Testis (tissue), 3 donors: Measurements from ENCODE around the gene AKNA. TPM values are rescaled to one million over a fixed set of nuclear protein-coding genes. Genes with fewer than 3 reads are reported as not detected.

ENCODE experiments used
- DNase-seq: peaks from one replicate; pipeline ENCODE4 v3.0.0-alpha.2; 2019
- H3K27ac ChIP-seq, 2 donors: fragments of 200-600 bp; sonication (generic); one replicate each; pipeline ENCODE4 v1.5.1; 2019
- H3K27me3 ChIP-seq: fragments of 200-600 bp; sonication (generic); one replicate; pipeline ENCODE4 v1.5.1; 2019
- H3K36me3 ChIP-seq: fragments of 200-600 bp; sonication (generic); one replicate; pipeline ENCODE4 v1.5.1; 2017; ENCODE audit warnings: low read depth; ENCODE audit errors: missing control alignments
- H3K4me1 ChIP-seq: fragments of 200-600 bp; sonication (generic); one replicate; pipeline ENCODE4 v1.5.1; 2019
- H3K4me3 ChIP-seq, 2 donors: fragments of 200-600 bp; sonication (generic); one replicate each; pipeline ENCODE4 v1.5.1; 2017 to 2019
- H3K9me3 ChIP-seq: fragments of 200-600 bp; sonication (generic); one replicate; pipeline ENCODE4 v1.5.1; 2017
- CTCF ChIP-seq, 3 experiments: fragments of 450-650 bp in 2 of 3; fragments of 200-600 bp in 1 of 3; sonication (generic) in 1 of 3; IDR thresholded peaks; one replicate each; pipeline ENCODE4 v1.5.1; 2016 to 2019; ENCODE audit warnings: antibody characterized with exemption in 3 of 3, mild to moderate bottlenecking in 2 of 3, moderate library complexity in 1 of 3
- POLR2A ChIP-seq: fragments of 450-650 bp; IDR thresholded peaks from one replicate; pipeline ENCODE4 v1.6.1; 2017; ENCODE audit warnings: antibody characterized with exemption, mild to moderate bottlenecking, moderate library complexity
- WGBS, 2 donors: methylation state at CpG; one replicate each; pipeline ENCODE4 v1.1.5; 2018; 5-methylcytosine and 5-hydroxymethylcytosine counted together
- intact Hi-C: fragments of 100-400 bp; cut with DNase I; formaldehyde crosslinking; loops from one replicate; pipeline ENCODE4 v1.15.1; 2023; ENCODE audit warnings: low total_unique reads
- polyA plus RNA-seq: library from polyadenylated mRNA; stranded (reverse); fragments of 350-450 nt; fragmentation: Illumina TruSeq; extraction: RNeasy Lipid Tissue Mini Kit (QIAGEN cat#74804); gene quantifications from one replicate; pipeline ENCODE4 v1.2.3, GENCODE V29; 2014; ENCODE audit warnings: low read depth, low replicate concordance; ENCODE audit not compliant: insufficient read depth
- total RNA-seq, 2 donors: library from RNA; depleted of rRNA; stranded (reverse); fragments of >200 nt; gene quantifications; one replicate each; pipeline ENCODE4 v1.2.3, GENCODE V29; 2016

Gene AKNA
- total and polyA plus RNA-seq, 3 donors from 2014 or later: 20.6 to 31.5 (median 21.2) TPM

- no peak for TF ChIP-seq CTCF (IDR thresholded peaks at IDR 0.05)
- no peak for TF ChIP-seq POLR2A
- peaks cover 11% of the 10 kb centered on the region for H3K4me1 ChIP-seq
- intact Hi-C loops: loop anchor here (10.0 kb wide), 1 partner anchor 201 kb away; no protein-coding TSS in a partner anchor
- DNase-seq: no peak
- no peaks in the 10 kb centered on the region for H3K36me3 ChIP-seq
- 74 to 75% methylated on average over 10 of the region's 10 CpGs for WGBS, 2 donors
- no peak overlapping the region for H3K4me3 ChIP-seq
- H3K27ac ChIP-seq: no peak overlapping the region
- H3K9me3 ChIP-seq: no peaks in the 10 kb centered on the region
- H3K27me3 ChIP-seq: no peaks in the 10 kb centered on the region
These were observed 101.6 kb downstream of the AKNA start for GRCh38 chr9:114286146-114286679.

DNA sequence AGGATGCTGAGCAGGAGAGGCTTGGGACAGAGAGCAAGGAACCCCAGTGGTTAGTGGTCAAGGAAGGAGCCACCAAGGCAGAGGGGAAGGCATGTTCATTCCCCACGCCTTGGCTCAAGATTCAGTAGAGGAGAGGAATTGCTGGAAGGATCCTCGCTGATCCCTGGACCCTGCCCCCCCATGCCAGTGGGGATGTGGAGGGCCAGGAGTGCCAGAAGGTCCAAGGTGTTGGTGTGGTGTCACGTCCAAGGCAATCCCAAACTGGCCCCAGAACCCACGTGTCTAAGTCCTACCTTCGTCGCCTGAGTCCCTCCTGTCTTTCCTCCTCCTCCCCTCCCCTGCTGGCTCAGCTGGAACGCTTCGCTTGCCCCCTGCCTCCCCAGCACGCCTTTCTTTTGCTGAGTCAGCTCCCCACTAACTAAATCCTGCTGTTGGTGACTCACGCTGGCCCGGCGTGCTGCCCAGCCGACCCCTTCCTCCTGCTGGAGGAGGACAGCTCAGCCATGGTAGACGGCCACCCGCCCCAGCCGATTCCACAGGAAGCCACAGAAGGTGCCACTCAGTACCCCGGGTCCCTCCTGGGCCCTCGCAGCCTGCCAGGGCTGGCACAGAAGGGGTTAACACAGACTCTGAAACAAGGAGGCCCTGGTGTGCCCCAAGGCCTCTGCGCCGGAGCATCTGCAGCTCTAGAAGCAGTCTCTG is 102.5 kb downstream of the AKNA start:
- H3K27me3 ChIP-seq: no peaks in the 10 kb centered on the region
- 53 to 69% methylated on average over 14 to 20 of the region's 20 CpGs for WGBS, 2 donors
- DNase-seq: peak; percentile 53
- H3K4me1 ChIP-seq: peaks cover 14% of the 10 kb centered on the region
- no peak overlapping the region for H3K27ac ChIP-seq
- intact Hi-C loops: loop anchor here (10.0 kb wide), 1 partner anchor 201 kb away; no protein-coding TSS in a partner anchor
- no peaks in the 10 kb centered on the region for H3K9me3 ChIP-seq
- H3K4me3 ChIP-seq: no peak overlapping the region
- no peak for TF ChIP-seq POLR2A
- no peak for TF ChIP-seq CTCF (IDR thresholded peaks at IDR 0.05)
- H3K36me3 ChIP-seq: no peaks in the 10 kb centered on the region

DNA sequence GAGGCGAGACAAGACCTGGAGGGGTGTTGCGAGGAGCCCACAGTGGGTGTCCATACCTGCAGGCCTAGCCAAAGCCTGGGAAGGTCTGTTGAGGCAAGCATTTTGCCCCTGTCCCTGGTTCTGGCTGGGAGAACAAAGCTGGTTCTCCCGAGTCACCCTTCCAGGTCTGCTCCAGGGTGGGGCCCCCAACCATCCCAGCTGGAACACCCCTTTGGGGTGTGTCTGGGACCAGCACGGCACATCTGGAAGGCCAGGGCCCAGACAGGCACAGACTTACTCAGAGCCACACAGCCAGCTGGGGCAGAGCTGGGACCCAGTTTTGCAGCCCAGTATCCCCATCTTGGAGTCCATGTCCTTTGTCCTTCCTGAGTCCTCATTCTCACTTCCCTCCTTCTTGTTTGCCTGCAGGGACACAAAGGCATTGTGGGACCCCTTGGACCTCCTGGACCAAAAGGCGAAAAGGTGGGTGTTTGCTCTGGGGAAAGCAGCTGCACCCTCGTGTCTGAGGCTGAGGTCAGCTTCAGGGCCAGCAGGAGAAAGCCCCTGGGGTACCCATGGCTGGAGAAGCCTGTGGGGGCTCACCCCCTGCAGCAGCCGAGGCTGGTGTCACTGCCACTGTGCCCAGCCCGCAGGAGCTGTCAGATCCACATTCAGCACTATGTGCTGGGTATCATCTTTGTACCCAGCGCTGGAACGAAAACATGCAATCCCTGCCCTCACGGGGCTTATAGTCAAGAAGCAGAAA is 103.3 kb downstream of the AKNA start:
- Histone ChIP-seq H3K36me3 (no peaks in the 10 kb centered on the region), H3K4me3 (no peak overlapping the region), H3K4me1 (peaks cover 14% of the 10 kb centered on the region), H3K27ac (no peak overlapping the region), H3K27me3 (no peaks in the 10 kb centered on the region), H3K9me3 (no peaks in the 10 kb centered on the region)
- intact Hi-C loops: loop anchor here (10.0 kb wide), 1 partner anchor 200 kb away; no protein-coding TSS in a partner anchor
- DNase-seq: no peak
- WGBS, 2 donors: 91 to 94% methylated on average over 8 to 11 of the region's 11 CpGs
- TF ChIP-seq CTCF (IDR thresholded peaks at IDR 0.05) (no peak), POLR2A (no peak)

Other genes starting within 250 kb of the AKNA start
- 10 to 100 TPM; 25.7 to 68.8 TPM for gene COL27A1, start 232.4 kb downstream of the AKNA start, total RNA-seq
- 9.3 TPM for gene COL27A1, start 232.4 kb downstream of the AKNA start, polyA plus RNA-seq
- not detected for gene ORM1, start 64.9 kb downstream of the AKNA start, total RNA-seq
- gene ORM1, start 64.9 kb downstream of the AKNA start, polyA plus RNA-seq: 1.6 TPM
- under 1 TPM in 1 of 2 donors, not detected in 1; 0.56 TPM for gene ORM2, start 58.1 kb downstream of the AKNA start, total RNA-seq
- gene ORM2, start 58.1 kb downstream of the AKNA start, polyA plus RNA-seq: 2.3 TPM
- gene WHRN, start 117.5 kb upstream of the AKNA start, total RNA-seq: 100 to 1,000 TPM; 181 to 208 TPM
- gene WHRN, start 117.5 kb upstream of the AKNA start, polyA plus RNA-seq: 70.3 TPM
- 100 to 1,000 TPM; 233 to 243 TPM for gene ATP6V1G1, start 199.8 kb upstream of the AKNA start, total RNA-seq
- 215 TPM for gene ATP6V1G1, start 199.8 kb upstream of the AKNA start, polyA plus RNA-seq
- gene TMEM268, start 223.3 kb upstream of the AKNA start, total RNA-seq: 10 to 100 TPM; 23.8 to 26.1 TPM
- 11.3 TPM for gene TMEM268, start 223.3 kb upstream of the AKNA start, polyA plus RNA-seq